Natural killer cell (primary cell): Measurements from ENCODE around the gene FGGY. TPM values are rescaled to one million over a fixed set of nuclear protein-coding genes. Genes with fewer than 3 reads are reported as not detected.

Experiments
- ATAC-seq, 3 donors: fragments of 150-1000 bp in 2 of 3; fragments of 200-7000 bp in 1 of 3; cut with Tn5 transposase; 1 replicate in 1 of 3; 2 replicates in 2 of 3; pipeline ENCODE4 v1.10.0; 2021; ENCODE audit warnings: mild to moderate bottlenecking in 2 of 3, moderate library complexity in 2 of 3
- DNase-seq, 2 donors: peaks; one replicate each; pipeline versions ENCODE4 v3.0.0 to v3.0.0-alpha.2; 2013 to 2021; ENCODE audit warnings: mixed read lengths in 1 of 2
- H3K27ac ChIP-seq: one replicate; pipeline ENCODE4 v1.5.1; 2013; ENCODE audit warnings: mild to moderate bottlenecking, low read length
- H3K27me3 ChIP-seq: one replicate; pipeline ENCODE4 v1.6.1; 2013; ENCODE audit warnings: low read length; ENCODE audit not compliant: control insufficient read depth, insufficient read depth
- H3K36me3 ChIP-seq: one replicate; pipeline ENCODE4 v1.6.1; 2013; ENCODE audit warnings: low read length; ENCODE audit not compliant: control insufficient read depth, insufficient read depth
- H3K4me1 ChIP-seq: one replicate; pipeline ENCODE4 v1.6.1; 2013; ENCODE audit warnings: low read length; ENCODE audit not compliant: control insufficient read depth, insufficient read depth
- H3K4me3 ChIP-seq: one replicate; pipeline ENCODE4 v1.5.1; 2013; ENCODE audit warnings: low read length
- H3K9me3 ChIP-seq: one replicate; pipeline ENCODE4 v1.6.1; 2013; ENCODE audit warnings: low read length; ENCODE audit not compliant: control insufficient read depth, insufficient read depth
- H3K27ac Mint-ChIP-seq, 2 donors: one replicate each; pipeline ENCODE4 v1.8.0; 2022; ENCODE audit warnings: mild to moderate bottlenecking in 2 of 2, mixed read lengths in 2 of 2, moderate library complexity in 1 of 2
- H3K27me3 Mint-ChIP-seq, 2 donors: one replicate each; pipeline ENCODE4 v1.8.0; 2022; ENCODE audit warnings: low read depth in 2 of 2, mixed read lengths in 2 of 2
- H3K36me3 Mint-ChIP-seq: one replicate; pipeline ENCODE4 v1.8.0; 2022; ENCODE audit warnings: mixed read lengths
- H3K4me1 Mint-ChIP-seq, 2 donors: one replicate each; pipeline ENCODE4 v1.8.0; 2022; ENCODE audit warnings: mixed read lengths in 2 of 2
- H3K4me3 Mint-ChIP-seq: one replicate; pipeline ENCODE4 v1.8.0; 2022; ENCODE audit warnings: mild to moderate bottlenecking, moderate library complexity, mixed read lengths
- H3K9me3 Mint-ChIP-seq, 2 donors: one replicate each; pipeline ENCODE4 v1.8.0; 2022; ENCODE audit warnings: mixed read lengths in 2 of 2
- CTCF ChIP-seq: fragments of 200-600 bp; IDR thresholded peaks from one replicate; pipeline ENCODE4 v1.8.0; 2022; ENCODE audit warnings: antibody characterized with exemption
- WGBS: methylation state at CpG from one replicate; pipeline ENCODE4 v1.1.7; 2013; ENCODE audit warnings: missing lambda C conversion rate; ENCODE audit not compliant: insufficient coverage; 5-methylcytosine and 5-hydroxymethylcytosine counted together
- intact Hi-C: fragments of 100-400 bp; cut with micrococcal nuclease; formaldehyde crosslinking; loops from one replicate; pipeline ENCODE4 v1.14.2; 2022
- total RNA-seq, 4 donors: library from RNA; stranded (reverse); fragments of 120-200 nt in 1 of 4; gene quantifications; one replicate each; pipeline versions ENCODE4 v1.2.3 to v1.2.4, GENCODE V29; 2013 to 2022

The FGGY gene
- total RNA-seq, 3 donors from 2014 or later (not counting 1 experiment from before 2014, with no cell fraction given) = 21.8 to 31.5 (median 21.8) TPM

GRCh38 chr1:59561796-59562195 lies 264.9 kb downstream of the FGGY start:
- no peak overlapping the region for H3K27ac ChIP-seq
- H3K9me3 ChIP-seq = peaks cover 15% of the 10 kb centered on the region
- intact Hi-C loops = no loop called here
- H3K9me3 Mint-ChIP-seq = peaks cover 5 to 13% of the 10 kb centered on the region in 2 donors
- H3K27me3 ChIP-seq = no peaks in the 10 kb centered on the region
- 100% methylated on average over 1 of the region's 1 CpG for WGBS
- no peak overlapping the region for H3K4me3 ChIP-seq
- H3K4me1 Mint-ChIP-seq = peaks cover 15 to 17% of the 10 kb centered on the region in 2 donors
- peaks cover 5% of the 10 kb centered on the region for H3K4me1 ChIP-seq
- no peak overlapping the region for H3K4me3 Mint-ChIP-seq
- no peak for ATAC-seq
- DNase-seq = no peak
- peaks cover 10% of the 10 kb centered on the region for H3K36me3 Mint-ChIP-seq
- no peak overlapping the region for H3K27ac Mint-ChIP-seq
- H3K36me3 ChIP-seq = no peaks in the 10 kb centered on the region
- no peaks in the 10 kb centered on the region for H3K27me3 Mint-ChIP-seq
- TF ChIP-seq CTCF = no peak

GRCh38 chr1:59564192-59564891 lies 267.4 kb downstream of the FGGY start:
- Mint-ChIP-seq H3K27ac (no peak overlapping the region), H3K4me3 (no peak overlapping the region), H3K9me3 (no peaks in the 10 kb centered on the region), H3K36me3 (no peaks in the 10 kb centered on the region), H3K27me3 (no peaks in the 10 kb centered on the region), H3K4me1 (peaks cover 16 to 20% of the 10 kb centered on the region in 2 donors)
- H3K36me3 ChIP-seq = no peaks in the 10 kb centered on the region
- WGBS = 66% methylated on average over 4 of the region's 6 CpGs
- H3K27ac ChIP-seq = no peak overlapping the region
- DNase-seq = no peak
- TF ChIP-seq CTCF = no peak
- no peaks in the 10 kb centered on the region for H3K27me3 ChIP-seq
- peaks cover 5% of the 10 kb centered on the region for H3K4me1 ChIP-seq
- no peak for ATAC-seq
- H3K4me3 ChIP-seq = no peak overlapping the region
- no peaks in the 10 kb centered on the region for H3K9me3 ChIP-seq
- intact Hi-C loops = no loop called here

- ATAC-seq = no peak
- Histone ChIP-seq H3K36me3 (no peaks in the 10 kb centered on the region), H3K4me1 (peaks cover 13% of the 10 kb centered on the region), H3K9me3 (no peaks in the 10 kb centered on the region), H3K4me3 (no peak overlapping the region), H3K27me3 (no peaks in the 10 kb centered on the region), H3K27ac (no peak overlapping the region)
- H3K9me3 Mint-ChIP-seq = no peaks in the 10 kb centered on the region
- no peaks in the 10 kb centered on the region for H3K27me3 Mint-ChIP-seq
- no peak overlapping the region for H3K27ac Mint-ChIP-seq
- no peak overlapping the region for H3K4me3 Mint-ChIP-seq
- H3K36me3 Mint-ChIP-seq = no peaks in the 10 kb centered on the region
- intact Hi-C loops = no loop called here
- WGBS = 89% methylated on average over 3 of the region's 5 CpGs
- DNase-seq = no peak
- TF ChIP-seq CTCF = no peak
- peaks cover 23 to 25% of the 10 kb centered on the region in 2 donors for H3K4me1 Mint-ChIP-seq
Observed at GRCh38 chr1:59565611-59566410, 268.9 kb downstream of the FGGY start.
